HS-5 (cell line): Measurements from ENCODE around the gene SMIM38.

Source experiments
- DNase-seq: peaks from one replicate; pipeline ENCODE4 v3.0.0-alpha.2; 2012; ENCODE audit warnings: low read depth

The SMIM38 gene

GRCh38 chr11:69159150-69159852, 3.6 kb downstream of the SMIM38 start:
- DNase-seq, result no peak

- DNase-seq, result no peak
These were observed 4.8 kb downstream of the SMIM38 start for GRCh38 chr11:69160296-69161116.

- DNase-seq, result no peak
These were observed 5.3 kb downstream of the SMIM38 start for GRCh38 chr11:69161117-69161407.

- DNase-seq, result no peak
These were observed 6.8 kb downstream of the SMIM38 start for GRCh38 chr11:69162505-69162904.

GRCh38 chr11:69163842-69164241, 8.1 kb downstream of the SMIM38 start:
- no peak for DNase-seq

- DNase-seq, result no peak
These were observed 9.1 kb downstream of the SMIM38 start for GRCh38 chr11:69164824-69165223.

GRCh38 chr11:69165775-69166174, 10.0 kb downstream of the SMIM38 start:
- no peak for DNase-seq

GRCh38 chr11:69166218-69167115, 10.7 kb downstream of the SMIM38 start:
- peak; percentile 55 for DNase-seq

- no peak for DNase-seq
These were observed 11.6 kb downstream of the SMIM38 start for GRCh38 chr11:69167130-69167915.

GRCh38 chr11:69167916-69168691, 12.4 kb downstream of the SMIM38 start:
- no peak for DNase-seq

GRCh38 chr11:69169479-69169878, 13.7 kb downstream of the SMIM38 start:
- DNase-seq, result no peak

- DNase-seq, result no peak
These were observed 15.0 kb downstream of the SMIM38 start for GRCh38 chr11:69170704-69171103.

GRCh38 chr11:69171476-69172240, 15.9 kb downstream of the SMIM38 start:
- DNase-seq, result no peak

- no peak for DNase-seq
These were observed 16.9 kb downstream of the SMIM38 start for GRCh38 chr11:69172674-69173073.

GRCh38 chr11:69173331-69173730, 17.6 kb downstream of the SMIM38 start:
- DNase-seq, result no peak

- DNase-seq, result no peak
These were observed 18.3 kb downstream of the SMIM38 start for GRCh38 chr11:69173925-69174581.

- DNase-seq, result no peak
These were observed 19.1 kb downstream of the SMIM38 start for GRCh38 chr11:69174841-69175240.

- no peak for DNase-seq
These were observed 23.2 kb downstream of the SMIM38 start for GRCh38 chr11:69178819-69179482.

- DNase-seq, result no peak
These were observed 24.5 kb downstream of the SMIM38 start for GRCh38 chr11:69180226-69180625.
